NCI-H2107 treated with DMSO at 0.1 percent for 48 hours (cell line): Measurements from ENCODE around the gene TMEM62.
"Not testable (repeated sequence)": the region's sequence is repeated elsewhere in the genome, so short reads cannot be mapped to it uniquely, and the experiment has no call there.

Source experiments
- DNase-seq: peaks from one replicate; lab custom pipeline; 2025; ENCODE audit not compliant: unreplicated experiment; lab: John Stamatoyannopoulos, UW

The TMEM62 gene

DNA sequence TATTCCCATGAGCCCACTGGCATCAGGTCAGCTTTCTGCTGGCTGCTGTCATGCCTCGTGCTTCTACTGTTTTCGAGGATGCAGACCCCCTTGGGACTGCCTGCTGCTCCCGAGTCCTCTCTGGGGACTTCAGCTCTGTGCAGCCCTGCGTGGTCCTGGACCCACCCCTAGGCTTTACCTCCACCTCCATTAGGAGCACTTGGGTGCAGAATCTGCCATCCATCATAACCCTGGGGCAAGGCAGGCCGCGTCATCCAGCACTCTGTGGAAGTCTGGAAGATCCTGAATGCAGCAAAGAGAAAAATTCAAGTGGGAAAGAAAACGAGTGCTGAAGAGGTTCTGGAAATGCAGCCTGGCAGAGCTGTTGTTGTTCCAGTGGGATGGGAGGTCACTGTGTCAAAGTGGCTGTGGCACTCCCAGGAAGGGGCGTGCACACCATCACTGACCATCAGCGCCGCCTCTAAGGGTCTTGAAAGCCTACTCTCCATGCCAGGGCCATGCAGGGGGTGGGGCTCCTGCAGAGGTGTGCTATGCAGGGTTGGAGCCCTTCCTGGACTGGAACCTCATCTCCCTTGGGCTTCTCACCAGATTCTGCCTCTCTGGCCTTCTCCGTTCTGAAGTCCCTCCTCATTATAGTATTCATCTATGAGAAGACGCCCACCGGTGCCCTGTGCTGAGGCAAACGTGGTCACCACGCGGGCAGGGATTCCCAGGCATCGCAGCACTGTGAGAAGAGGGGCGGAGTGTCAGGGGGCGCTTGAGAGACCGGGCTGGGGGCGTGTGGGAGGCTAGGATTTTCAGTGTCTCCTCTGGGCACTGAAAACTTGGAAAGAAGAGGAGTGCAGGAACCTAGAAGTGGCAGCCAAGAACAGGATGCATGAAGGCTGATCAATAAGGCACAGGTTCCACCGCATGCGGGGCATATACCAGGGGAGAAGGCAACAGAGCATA, 74.9 kb downstream of the TMEM62 start:
- DNase-seq, result no peak

DNA sequence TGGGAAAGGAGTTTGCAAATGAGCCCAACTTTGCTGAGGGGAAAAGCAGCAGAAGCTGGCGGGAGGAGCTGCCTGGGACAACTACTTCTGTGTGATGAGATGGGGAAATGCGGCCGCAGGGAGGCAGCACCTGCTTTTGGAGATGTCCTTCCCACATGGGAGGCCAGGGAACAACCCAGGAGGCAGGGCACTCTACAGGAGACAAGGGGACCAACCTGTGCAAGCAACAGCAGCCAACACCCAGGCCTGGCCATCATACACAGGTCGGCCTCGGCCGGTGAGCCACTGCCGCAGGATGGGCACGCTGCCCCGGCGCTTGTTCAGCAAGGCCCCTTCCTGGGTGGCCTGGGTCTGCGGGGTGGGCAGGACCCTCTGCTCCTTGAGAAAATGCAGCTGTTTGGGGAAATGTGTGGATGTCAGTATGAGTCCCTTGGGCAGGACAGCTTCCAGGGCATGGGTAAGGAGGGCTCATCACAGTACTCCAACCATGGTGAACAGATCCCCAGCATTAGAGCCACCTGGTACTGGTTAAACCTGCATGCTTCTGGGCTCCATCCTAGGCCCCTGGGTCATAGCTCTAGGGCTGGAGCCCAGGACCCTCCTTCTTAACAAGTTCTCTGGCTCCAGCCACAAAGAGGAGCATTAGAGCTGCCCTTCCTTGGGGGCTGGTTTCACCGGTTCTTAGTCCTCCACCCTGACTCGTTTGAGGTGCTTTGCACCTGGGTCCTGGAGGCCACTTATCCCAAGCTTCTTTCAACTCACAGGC, 75.9 kb downstream of the TMEM62 start:
- DNase-seq, result no peak

DNA sequence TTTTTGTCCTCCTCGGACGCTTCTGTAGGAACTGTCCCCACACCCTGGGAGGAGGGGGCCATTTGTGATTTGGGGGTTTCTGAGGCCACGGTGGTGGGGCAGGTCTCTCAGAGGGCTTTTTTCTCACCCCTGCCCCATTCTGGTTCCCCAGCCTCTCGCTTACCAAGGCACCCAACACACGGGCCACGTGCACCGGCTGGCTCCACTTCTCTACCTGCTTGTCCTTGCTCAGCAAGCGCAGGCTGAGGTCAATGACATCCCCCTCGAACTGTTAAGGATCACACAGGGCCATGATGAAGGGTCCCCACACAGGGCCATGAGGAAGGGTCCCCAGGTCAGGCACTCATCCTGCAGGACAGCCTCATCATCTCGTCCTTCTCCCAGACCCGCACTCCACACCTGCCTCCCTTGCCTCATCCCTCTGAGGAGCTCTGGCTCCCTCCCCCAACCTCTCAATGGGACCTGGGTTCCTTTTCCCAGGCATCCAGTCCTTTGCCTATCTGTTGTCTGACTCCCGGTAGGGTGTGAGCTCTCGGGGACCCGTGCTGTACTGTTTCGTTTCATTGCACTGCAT, 76.9 kb downstream of the TMEM62 start:
- no peak for DNase-seq

DNA sequence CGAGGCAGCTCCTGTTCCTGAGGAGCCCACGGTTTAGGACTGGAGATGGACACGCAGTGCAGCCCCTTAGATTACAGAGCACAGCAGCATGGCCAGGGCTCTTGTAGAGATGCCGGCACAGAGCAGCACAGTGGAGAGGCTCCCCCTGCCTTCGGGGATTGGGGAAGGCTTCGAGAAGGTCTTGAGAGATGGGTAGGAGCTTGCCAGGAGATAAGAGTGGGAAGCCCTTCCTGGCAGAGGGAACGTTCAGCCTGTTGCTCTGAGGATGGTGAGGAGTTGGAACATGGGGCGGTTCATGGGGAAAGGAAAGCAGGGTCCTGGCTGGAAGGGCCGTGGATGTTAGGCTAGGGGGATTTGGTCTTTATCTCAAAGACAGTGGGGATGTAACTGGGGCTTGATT, 77.4 kb downstream of the TMEM62 start:
- DNase-seq, result no peak

DNA sequence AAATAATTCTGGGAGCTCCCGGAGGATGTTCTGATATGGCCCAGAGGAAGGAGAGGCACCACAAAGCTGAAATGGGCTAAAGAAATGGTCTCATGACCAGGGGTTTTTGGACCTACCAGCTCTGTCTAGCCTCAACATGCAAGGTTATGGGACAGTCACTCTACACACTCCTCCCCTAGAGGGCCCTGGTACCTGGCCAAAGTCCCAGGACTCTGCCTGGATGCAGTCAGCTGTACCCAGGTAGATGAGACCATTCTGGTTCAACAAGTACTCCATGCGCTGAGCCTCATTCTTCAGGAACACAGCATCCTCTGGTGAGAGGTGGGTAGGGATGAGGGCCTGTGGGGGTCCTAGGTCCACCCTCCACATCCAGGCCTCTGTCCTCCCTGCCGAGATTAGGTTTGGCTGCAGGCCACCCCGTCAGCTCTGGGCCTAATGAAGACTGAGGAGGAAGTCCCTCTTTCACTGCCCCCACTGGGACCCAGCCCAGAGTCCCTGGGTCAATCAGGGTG, 77.9 kb downstream of the TMEM62 start:
- no peak for DNase-seq

DNA sequence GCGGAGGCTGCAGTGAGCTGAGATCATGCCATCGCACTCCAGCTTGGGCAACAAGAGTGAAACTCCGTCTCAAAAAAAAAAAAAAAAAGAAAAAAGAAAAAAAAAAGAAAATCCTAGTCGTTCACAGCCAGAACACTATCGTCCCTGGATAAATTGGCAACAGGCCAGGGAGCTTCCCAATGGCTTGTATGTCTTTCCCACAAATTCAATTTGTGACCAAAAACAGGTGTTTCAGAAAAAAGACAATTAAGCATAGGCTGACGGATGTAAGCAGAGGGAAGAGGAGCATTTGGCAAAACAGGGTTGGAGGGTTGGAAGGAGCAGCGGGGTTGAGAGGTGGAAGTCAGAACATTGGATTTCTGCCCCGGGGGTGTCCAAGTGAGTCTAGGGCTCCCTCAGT, 78.9 kb downstream of the TMEM62 start:
- no peak for DNase-seq

DNA sequence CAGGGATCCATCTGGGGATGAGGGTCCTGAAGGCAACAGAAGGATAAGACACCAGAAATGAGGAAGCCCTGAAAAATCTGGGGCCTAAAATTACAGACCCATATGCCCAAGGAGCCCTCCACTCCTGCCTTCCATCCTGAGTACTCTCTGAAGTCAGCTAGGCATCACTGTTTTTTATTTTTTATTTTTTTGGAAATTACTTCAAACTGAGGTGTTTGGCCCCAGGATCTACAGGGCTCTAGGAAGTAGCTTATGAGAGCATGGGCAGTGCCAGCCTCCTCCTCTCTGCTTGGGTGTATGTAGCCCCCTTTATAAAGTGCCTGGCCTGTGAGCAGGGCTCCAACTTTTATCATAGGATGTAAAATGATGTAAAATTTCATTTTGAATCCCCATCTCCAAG, 79.6 kb downstream of the TMEM62 start:
- DNase-seq, result no peak

DNA sequence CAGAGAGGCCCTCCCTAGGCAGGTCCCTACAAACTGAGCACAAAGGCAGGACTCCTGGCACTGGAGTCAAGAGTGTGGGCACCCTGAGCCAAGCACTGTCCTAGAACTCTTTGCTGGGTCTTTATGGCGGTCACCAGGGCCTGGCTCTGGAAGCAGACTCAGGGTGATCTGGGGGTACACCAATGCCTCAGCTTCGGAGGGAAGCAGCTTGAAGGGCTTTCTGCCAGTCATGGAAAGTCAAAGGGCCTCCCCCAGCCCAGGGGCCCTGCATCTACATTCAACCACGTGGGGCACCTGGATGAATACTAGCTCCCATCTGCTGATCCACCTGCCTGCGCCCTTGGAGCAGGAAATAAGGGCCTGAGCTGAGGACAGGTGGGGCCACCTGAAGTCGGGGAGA, 80.1 kb downstream of the TMEM62 start:
- no peak for DNase-seq

DNA sequence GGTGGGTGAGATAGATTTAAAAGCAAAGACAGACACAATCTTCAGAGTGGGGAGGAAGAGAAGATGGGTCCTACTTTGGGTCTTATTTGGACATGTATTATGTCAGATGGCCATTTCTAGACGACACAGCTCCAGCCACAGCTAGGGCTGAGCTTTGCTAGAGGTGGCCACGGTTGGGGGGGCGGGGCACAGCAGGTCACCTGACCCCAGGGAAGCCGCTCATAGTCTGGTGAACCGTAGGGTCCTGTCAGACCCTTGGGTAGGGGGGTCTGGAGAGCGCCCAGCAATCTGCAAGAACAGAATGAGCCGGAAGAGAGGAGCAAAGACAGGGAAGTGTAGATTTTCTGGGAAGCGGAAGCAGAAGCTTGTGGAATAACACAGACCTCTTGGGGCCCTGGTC, 80.8 kb downstream of the TMEM62 start:
- no peak for DNase-seq

DNA sequence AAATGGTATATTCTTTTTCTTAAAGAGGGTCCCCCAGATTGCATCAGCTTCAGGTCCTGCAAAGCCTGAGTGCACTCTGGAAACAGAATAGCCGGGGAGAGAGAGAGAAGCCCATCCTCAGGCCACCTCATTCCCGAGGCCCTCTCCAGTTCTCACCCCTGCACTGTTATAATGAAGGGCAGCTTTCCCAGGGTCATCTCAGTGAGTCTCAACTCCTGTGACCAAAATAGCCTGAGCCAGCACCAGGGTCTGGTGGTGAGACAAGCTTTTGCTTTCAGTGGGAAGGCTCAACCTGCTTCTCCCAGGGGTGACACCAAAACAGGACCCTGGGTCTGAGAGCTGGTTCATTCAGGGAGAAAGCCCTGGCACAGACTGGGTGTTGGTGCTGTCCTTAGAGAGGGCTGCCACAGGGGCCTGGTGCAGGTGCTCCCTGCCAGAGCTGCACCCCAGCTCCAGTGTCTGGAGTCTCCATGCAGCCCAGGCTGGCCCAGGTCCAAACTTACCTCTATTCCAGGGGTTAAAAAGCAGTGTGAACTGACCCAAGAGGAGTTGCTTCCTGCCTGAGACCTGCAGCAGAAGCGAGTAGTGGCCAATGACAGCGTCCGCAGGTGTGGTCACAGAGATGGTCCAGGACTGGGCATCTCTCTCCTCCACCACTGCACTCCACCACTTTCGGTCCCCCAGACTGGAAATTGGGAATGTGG, 81.4 kb downstream of the TMEM62 start:
- DNase-seq, result no peak

DNA sequence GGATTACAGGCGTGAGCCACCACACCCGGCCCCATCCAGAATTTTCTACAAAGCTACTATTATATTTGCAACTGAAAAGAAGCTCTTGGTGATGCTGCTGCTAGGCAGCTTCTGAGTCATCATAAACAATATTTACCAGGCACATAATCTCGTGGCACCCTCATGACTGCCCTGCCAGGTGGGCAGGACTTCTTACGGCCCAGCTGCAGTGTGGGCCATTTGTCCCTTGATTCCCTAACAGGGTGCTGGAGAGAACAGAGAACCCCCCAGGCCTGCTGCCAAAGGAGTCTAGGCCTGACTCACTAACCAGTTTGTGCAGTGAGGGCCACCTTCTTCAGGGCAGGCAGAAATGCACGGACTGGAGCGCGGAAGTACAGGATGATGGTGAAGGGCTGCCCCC, 82.6 kb downstream of the TMEM62 start:
- no peak for DNase-seq

DNA sequence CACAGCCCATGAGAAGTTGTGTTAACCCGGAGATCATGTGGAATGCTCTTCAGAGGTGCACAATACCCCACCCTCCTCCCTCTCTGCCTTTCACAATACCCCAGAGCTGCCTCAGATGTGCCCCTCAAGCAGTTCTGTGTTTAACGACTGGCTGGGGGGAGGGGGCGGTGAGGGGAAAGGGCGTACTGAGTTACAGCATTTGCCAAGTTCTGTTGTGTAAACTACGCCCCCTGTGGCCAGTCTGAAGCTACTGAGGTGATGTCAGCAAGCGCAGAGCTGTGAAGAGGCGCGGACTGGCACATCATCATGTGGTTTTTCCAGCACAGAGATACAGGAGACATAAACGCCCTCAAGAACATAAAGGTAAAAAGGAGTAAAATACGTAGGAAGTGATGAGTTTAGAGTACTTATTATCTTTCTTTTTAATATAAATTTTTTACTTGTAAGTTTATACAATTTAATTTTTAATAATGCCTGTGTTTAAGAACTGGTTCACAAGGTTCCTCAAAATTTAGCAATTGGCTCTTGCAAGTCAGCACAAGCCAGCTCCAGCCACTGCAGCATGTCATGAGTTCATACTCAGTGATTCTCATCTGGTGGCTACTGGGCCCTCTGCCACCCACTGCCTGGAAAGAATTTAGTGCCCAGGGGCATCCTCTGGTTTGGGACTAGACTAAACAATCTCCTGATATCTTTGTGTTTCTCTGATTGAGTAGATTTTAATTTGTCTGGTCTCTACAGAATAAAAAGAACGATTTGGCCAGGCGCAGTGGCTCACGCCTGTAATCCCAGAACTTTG, 85.7 kb downstream of the TMEM62 start:
- DNase-seq, result no peak

DNA sequence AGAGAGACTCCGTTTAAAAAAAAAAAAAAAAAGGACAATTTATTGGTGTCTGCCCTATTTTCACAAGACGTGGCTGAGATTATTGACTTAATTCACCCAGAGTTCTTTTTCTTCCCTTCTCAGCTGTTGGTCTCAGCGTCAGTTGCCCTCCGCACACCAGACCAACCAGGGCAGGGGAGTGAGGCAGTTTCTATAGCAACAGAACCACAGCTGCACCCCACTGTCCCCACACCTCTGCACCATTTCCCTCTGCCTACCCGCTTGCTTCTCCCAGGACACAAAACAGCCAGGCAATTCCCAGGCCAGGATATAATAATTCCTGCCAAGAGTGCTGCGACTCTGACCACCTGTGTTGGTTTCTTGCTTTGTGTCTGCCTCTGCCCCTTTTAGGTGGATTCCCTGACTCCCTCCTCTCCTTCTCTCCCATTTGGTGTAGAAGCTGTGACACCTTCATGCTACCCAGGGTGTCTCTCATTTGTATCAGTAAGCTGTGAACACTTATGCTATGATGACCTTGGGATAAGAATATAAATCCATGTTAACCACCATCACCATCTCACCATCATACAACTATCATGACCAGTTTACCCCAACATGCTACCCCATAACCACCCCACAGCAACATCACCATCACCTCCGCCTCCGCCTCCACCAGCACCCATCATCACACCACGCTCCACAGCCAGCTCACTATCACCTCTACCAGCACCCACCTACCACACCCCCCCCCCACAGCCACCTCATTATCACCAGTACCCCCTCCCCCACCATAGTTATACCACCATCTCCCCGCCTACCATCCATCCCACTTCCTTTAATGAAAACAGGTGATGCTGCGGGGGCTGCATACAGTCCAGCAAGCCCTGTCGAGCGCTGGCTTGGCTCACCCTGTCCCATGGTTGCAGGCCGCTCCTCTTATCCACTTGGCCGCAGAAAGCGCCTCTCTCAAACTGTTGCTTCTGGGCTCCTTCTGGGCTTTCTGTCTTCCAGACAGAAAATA, 86.8 kb downstream of the TMEM62 start:
- no peak for DNase-seq

DNA sequence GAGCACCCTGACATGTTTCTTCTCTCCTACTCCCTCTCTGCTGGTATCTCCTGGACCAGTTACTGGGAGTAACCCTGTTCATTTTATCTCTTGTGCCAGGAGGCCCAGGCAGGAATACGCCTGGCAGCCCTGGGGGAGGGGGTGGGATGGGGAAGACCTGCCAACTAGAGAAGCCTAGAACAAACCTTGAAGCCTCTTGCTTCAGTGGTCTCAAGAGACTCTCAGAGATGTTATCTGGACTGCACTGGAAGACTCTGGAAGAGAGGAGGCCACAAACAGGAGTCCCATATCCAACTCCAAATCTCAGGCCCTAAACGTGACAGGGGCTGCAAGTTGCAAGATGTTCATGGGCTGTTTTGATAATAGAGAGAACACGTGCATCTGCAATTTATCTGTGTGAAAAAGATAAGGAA, 87.6 kb downstream of the TMEM62 start, which contains the start of gene EPB42:
Gene EPB42 (minus strand): TSS at position 28 of the 413 bp plus-strand sequence. CDS start 193 bp downstream, outside the sequence.
- DNase-seq, result no peak

DNA sequence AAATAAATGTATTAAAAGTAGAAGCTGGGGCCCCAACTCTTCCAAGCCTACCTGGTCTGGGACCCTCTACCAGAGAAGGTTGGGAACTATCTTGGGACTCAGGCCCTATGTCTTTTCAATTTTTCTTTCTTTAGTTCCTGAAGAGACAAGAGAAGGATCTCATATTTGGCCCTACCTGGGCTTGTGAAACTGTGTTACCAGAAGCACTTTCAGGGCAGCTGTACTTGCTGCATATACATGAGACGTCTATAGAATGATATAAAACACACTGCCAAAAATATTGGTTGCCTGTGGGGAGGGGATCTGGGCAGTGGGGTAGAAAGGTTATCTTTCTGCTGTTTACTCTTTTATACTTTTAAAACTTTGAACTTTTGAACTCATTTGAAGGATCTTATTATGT, 88.0 kb downstream of the TMEM62 start:
- DNase-seq, result no peak

DNA sequence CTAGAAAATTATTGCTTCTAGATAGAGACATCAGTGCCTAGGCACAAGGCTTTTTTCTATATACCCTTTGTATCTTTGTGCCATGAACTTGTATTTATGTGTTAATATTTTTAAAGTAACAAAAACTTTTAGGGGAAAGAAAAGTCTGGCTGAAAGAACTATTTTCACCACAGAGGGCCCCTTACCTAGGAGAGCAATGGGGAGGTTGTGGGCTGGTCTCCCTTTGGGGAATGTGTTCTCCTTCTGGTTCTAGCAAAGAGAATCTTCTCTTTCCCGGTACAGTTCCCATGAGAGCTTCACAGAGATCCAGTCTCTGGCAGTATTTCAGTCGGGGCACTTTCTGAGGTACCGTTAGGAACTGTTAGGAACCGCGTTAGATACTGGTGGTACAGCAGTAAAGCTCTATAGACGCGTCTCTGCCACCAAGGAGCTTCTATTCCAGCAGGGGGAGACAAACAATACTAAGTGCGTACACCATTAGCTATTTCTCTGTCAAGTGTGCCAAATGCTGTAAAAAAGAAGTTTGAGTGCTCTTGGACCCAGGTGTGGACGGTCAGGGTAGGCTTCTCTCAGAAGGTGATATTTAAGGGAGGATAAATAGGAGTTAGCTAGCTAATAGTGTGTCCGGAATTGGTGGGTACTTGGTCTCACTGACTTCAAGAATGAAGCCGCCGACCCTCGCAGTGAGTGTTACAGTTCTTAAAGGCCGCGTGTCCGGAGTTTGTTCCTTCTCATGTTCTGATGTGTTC, 92.0 kb downstream of the TMEM62 start:
- peak; percentile 42 for DNase-seq

DNA sequence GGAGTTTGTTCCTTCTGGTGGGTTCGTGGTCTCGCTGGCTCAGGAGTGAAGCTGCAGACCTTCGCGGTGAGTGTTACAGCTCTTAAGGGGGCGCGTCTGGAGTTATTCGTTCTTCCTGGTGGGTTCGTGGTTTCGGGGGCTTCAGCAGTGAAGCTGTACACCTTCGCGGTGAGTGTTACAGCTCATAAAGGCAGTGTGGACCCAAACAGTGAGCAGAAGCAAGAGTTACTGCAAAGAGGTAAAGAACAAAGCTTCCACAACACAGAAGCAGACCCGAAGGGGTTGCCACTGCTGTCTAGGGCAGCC, 92.5 kb downstream of the TMEM62 start:
- DNase-seq, result not testable (repeated sequence)
